NCI-H2196 (cell line): ENCODE data around the gene RNF208.
"Not testable (repeated sequence)": the region's sequence is repeated elsewhere in the genome, so short reads cannot be mapped to it uniquely, and the experiment has no call there.

Source experiments
- DNase-seq: peaks from one replicate; lab custom pipeline; 2025; ENCODE audit not compliant: unreplicated experiment; lab: John Stamatoyannopoulos, UW

Gene RNF208

DNA sequence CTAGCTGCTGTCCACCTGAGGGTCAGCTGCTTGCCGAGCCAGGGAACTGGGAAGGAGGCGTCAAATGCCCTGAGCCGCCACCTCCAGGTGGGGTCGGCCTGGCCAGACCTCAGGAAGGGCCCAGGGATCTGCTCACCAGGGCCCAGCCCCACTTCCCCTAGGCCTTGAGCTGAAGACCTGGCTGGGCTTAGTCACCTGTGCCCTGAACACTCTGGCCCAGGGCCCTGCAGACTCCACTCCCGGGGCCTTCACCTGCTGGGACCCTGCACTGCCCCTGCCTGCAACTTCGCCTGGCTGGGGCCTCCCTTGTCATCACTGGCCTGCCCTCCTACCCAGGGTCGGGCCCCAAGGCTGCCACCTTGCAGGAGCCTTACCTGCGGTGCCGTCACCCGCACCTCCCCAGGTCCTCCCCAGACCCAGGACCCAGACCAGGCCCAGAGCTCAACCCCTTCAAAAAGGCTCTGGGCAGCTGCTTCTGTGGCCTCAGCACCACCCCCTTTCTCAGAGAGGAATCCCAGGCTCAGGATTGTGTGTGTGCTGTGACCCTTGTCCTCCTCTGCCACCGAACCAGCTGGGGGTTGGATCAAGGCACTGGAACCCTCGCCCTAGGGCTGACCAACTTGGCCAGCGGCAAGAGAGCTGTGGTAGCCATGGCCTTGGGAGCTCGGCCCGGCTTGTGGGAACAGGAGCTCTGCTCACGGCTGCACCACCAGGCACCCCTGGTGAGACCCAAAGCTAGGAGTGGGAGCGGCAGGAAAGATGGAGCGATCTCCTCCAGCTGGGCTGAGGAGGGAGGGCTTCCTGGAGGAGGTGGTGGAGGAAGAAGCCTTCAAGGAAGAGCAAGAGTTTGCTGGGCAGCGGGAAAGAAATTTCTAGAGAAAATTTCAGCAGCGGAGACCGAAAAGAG lies 31.9 kb upstream of the RNF208 start:
- no peak for DNase-seq

DNA sequence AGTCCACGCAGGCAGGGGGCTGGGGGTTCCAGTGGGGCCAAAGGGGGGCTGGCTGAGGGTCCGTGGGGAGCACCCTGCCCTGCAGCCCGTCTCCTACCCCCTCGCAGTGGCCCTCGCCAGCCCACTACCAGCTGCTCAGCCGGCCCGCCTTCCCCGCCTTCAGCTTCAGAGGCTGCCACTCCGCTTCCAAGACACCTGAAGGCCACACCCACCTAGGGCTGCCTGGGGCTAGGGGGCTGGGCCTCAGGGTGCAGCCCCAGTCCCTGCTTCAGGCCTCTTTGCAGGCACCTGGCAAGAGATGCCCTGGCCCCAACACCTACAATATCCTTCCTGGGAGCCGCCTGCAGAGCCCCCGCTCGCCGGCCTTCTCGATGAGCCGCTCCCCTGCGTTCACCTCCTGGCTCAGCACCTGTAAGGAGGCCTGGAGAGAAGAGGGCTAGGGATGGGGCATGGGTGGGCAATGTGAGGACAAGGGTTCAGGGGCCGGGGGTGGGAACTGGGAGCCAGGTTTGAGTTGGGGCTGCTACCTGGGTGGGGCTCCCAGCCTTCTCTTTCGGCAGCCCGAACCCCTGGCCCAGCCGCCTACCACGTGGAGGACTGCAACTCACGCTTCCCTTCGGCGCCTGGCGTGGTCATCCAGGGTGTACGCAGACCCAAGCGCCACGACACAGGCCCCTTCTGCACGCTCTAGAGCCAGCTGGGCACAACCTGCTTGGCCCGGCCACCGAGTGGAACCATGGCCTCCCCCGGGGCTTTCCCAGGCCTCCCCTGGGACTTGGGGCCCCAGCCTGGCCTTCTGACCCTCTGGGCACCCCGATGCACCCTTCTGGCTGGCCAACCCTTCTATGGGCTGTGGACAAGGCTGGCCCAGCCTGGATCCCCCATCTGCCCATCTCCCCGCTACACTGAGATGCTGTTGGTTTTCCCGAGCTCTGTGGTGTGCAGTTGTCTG lies 30.8 kb upstream of the RNF208 start:
- peak; percentile 51 for DNase-seq

DNA sequence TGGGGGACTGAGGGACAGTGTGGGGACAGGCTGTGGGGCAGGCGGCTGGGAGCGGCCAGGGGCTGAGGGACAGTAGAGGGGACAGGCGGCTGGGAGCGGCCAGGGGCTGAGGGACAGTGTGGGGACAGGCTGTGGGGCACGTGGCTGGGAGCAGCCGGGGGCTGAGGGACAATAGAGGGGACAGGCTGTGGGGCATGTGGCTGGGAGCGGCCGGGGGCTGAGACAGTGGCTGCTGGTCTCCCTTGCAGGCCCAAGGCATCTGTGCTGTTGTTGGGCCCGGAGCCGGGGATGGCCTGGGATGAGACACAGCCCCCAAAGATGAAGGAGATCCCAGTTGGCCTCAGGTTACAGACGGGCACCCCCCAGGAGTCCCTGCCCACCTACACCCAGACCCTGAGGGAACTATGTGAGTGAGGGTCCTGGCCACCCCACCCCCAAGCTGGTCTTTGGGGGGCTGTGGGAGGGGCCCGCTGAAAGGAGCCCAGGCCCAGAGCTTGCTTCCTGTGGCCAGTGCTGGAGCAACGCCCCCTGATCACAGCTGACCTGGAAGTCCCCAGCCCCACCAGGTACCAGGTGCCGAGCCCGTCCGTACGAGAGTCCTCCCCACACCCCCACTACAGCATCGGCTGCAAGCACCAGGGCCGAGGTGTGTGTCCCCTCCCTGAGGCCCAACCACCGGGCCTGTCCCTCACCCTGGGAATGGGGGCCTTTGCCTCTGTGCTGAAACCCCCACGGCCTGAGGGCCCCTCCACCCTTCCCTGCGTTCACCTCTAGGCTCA lies 29.6 kb upstream of the RNF208 start:
- DNase-seq, result no peak

DNA sequence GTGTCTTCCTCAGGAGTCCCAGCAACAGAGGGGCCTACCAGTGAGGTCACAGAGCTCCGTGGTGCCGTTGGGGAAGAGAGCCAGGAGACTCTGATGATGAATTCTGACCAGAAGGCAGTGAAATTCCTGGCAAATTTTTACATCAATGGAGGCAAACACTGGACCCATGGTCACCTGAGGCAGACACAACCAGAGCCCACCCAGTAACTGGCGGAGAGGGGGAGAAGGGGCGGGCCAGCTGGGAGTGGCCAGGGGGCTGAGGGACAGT lies 29.1 kb upstream of the RNF208 start, which contains the start of gene STPG3:
TSS of gene STPG3 (plus strand) at position 93 of the 268 bp plus-strand sequence. CDS start at position 94, 1 bp downstream.
- DNase-seq, result no peak

DNA sequence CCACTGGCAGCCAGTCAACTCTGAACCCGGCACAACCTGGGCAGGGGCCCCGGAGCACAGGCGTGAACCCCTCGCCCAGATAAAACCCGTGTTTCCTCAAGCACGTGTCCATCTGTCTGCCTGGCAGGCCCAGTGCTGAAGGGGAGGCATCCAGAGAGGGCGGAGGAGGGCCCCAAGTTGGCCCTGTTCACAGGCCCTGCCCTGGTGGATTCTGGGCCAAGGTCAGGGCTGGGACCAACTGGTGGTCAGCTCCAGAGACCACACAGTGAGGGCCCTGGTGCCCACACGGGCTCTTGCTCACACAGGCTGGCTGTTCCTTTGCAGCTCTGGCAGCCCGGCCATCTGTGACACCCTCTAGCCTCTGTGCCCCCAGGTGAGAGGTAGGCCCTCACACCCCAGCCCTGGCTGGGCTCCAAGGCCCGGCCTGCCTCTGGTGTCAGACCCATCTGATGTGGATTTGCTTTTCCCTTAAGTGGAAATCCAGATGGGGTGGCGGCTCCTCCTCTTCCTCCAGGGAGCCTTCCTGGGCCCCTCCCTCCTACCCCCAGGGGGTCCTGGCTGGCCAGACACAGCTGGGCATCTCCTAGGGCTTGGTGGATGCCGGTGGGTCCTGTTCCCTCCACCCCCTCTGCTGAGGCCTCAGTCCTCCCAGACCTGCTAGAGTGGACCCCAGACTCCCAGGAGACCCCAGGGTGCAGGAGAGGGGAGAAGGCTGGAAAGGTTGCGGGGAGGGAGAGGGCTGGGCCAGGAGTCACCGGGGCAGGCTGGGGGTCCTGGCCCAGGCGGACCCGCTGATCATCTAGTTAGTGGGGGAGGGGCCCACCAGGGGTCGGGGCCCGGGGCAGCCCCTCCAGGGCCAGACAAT lies 28.5 kb upstream of the RNF208 start:
- no peak for DNase-seq

DNA sequence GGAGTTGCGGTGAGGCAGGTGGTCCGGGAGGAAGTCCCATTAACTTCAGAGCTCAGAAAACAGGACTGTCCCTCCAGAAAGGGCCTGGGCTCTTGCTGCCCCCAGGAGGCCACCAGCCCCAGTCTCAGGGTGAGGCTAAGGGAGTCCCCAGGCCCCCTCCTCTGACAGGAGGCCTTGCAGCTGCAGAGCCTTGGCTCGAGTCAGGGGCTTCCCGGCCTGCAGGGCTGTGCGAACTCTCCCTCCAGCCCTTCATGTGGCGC lies 25.8 kb upstream of the RNF208 start:
- DNase-seq, result no peak

DNA sequence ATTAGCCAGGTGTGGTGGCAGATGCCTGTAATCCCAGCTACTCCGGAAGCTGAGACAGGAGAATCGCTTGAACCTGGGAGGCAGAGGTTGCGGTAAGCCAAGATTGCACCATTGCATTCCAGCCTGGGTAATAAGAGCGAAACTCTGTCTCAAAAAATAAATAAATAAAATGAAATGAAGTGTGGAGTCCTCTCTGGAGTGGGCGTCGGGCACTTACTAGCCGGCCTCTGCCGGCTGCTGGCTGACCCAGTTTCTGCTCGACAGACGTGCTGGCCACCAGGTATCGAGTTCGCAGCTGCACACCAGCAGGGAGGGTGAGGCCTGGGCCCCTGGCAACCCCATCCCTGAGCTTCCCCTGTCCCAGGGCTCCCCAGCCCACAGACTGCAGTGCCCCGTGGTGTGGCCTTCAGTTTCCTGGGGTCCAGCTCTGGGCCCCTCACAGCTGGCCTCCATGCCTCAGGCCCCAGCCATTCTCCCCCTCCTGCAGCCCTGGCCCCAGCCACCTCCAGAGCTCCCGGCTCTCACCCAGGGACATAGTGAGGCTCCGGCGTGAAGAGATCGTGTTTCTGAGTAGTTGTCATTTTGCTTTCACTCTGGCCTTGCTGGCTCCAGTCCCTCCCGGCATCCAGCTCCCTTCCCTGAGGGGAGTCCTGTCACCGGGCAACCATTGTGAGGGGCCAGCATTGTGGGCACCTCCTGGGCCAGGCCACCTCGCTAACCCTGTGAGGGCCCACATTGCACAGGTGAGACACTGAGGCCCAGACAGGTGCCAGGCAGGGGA lies 25.3 kb upstream of the RNF208 start:
- peak; percentile 56 for DNase-seq

DNA sequence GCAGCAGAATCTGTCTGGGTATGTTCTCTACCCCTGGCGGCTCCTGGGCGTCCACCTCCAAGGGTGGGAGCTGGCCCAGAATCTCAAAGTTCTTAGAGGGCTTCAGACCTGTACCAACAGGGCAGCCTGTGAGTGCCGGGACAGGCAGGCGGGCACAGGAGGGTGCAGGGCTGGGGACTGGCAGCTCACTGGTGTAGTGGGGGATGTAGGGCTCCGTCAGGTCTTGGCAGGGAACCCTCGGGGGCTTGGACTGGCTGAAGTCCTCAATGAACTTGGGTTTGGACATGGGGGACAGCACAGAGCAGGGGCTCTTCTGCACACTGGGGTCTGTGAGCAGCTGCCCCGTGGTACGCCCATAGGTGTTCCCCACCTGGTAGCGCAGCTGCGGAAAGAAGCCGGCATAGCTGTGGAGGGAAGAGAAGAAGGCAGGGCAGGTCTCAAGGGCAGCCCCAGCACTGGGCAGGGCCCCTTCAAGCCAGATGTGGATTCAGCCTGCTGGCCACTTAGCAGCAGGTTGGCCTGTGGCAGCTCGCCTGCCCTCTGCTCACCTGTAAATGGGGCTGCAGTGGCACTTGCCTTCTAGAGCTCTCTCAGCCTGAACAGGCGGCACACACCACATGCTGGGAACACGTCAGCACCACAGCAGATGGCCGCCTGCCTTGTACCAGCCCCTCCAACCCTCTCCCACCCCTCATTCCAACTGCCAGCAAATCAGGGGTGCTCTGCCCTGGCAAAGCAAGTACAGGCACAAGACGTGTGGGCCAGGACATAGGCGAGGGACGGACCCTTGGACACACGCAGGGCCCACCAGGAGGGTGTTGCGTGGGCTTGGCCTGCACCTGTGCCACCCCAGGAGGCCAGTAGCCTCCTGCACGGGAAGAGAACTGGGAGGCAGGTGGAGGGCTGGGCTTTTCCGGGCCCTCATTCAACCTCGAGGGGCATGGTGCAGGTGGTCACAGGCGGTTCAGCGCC lies 23.7 kb upstream of the RNF208 start:
- no peak for DNase-seq

DNA sequence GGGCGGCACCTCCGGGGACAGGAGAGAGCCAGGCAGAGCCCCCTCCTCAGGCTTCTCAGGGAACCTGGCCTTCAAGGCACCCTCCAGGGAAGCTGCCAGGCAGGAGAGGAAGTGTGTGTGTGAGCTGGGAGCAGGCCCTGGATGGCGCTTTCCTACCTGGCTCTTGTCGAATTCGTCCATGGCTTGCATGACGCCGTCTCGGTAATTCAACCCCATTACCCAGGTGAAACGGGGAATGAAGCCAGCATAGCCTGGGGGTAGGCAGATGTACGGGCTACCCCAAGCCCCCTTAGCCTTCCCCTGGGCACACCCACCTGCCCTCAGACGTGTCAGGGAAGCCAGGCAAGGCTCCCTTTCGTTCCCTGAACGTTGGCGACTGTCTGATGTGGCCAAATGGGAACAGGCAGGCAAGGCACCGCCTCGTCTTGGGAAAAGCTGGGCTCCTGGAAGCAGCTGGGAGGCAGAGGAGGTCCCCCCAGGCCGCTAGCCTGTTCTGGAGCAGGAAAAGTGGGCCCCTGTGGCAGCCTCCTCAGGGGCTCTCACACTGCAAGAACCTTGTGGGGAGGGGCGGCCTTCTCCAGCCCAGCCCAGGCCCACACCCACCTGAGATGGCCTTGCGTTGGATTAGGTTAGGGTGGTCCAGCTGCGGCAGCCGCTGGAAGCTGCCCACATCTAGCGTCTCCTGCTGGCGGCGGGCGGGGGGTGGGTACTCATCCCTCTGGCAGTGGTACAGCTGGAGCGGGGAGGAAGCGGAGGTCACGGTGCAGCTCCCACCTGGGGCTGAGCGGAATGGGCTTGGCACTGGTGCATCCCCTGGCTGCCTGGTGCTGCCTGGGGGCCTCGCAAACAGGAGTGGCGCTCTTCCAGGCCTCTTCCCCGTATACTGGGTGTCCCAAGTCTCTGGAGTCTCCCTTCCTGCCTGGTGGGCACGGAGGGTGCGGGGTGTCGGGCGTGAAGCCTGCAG lies 22.7 kb upstream of the RNF208 start:
- DNase-seq, result peak; percentile 23

DNA sequence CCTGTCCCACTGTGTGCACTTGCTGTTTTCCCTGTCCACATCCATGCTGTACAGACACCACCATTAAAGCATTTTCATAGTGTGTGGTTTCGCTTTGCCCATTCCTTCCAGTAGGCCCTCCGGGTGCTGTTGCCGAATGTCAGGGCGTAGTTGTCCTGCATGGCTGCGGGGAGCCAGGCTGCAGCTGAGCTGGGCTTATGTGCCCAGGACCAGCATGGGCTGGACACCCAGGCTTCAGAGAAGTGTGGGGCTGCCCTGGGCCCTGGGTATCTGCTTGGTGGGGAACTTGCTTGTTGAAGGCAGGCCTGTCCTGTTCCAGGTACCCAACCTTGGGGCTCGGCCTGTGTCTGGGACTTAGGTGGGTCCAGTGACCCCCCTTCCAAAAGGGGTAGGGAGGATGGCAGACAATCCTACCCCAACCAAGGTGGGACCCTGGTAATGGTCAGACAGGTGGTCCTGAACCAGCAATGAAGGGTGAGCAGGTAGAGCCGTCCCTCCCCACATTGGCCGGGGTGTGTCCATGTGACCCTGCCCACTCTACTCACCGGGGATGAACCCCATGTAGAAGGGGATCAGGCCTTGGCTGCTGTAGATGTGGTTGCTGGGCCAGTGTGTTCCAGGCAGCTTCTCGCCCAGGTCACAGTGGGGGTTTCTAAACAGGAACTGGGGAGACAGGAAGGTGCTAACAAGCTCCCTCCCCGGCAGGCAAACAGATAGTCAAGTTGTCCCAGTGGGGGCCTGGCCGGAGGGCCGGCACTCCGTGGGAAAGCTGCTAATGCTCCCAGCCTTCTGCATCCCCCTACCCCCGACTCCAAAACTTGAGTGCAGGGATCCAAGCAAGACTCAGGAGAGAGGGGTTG lies 21.8 kb upstream of the RNF208 start:
- no peak for DNase-seq

DNA sequence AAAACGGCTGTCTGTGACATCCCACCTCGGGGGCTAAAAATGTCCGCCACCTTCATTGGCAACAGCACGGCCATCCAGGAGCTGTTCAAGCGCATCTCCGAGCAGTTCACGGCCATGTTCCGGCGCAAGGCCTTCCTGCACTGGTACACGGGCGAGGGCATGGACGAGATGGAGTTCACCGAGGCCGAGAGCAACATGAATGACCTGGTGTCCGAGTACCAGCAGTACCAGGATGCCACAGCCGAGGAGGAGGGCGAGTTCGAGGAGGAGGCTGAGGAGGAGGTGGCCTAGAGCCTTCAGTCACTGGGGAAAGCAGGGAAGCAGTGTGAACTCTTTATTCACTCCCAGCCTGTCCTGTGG lies 21.2 kb upstream of the RNF208 start:
- DNase-seq, result not testable (repeated sequence)

DNA sequence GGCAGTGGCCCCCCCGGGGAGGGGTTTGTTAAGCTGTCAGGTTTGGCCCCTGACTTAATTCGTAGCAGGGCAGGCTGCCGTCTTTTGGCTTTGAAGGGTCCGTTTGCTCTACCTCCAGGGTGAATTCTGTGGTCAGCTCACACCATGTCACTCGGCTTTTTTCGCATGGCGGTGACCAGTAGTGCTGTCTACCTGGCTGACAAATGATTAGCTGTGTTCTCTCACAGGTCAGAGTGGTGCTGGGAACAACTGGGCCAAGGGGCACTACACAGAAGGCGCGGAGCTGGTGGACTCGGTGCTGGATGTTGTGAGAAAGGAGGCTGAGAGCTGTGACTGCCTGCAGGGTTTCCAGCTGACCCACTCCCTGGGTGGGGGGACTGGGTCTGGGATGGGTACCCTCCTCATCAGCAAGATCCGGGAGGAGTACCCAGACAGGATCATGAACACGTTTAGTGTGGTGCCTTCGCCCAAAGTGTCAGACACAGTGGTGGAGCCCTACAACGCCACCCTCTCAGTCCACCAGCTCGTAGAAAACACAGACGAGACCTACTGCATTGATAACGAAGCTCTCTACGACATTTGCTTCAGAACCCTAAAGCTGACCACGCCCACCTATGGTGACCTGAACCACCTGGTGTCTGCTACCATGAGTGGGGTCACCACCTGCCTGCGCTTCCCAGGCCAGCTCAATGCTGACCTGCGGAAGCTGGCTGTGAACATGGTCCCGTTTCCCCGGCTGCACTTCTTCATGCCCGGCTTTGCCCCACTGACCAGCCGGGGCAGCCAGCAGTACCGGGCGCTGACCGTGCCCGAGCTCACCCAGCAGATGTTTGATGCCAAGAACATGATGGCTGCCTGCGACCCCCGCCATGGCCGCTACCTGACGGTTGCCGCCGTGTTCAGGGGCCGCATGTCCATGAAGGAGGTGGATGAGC lies 20.5 kb upstream of the RNF208 start:
- no peak for DNase-seq

DNA sequence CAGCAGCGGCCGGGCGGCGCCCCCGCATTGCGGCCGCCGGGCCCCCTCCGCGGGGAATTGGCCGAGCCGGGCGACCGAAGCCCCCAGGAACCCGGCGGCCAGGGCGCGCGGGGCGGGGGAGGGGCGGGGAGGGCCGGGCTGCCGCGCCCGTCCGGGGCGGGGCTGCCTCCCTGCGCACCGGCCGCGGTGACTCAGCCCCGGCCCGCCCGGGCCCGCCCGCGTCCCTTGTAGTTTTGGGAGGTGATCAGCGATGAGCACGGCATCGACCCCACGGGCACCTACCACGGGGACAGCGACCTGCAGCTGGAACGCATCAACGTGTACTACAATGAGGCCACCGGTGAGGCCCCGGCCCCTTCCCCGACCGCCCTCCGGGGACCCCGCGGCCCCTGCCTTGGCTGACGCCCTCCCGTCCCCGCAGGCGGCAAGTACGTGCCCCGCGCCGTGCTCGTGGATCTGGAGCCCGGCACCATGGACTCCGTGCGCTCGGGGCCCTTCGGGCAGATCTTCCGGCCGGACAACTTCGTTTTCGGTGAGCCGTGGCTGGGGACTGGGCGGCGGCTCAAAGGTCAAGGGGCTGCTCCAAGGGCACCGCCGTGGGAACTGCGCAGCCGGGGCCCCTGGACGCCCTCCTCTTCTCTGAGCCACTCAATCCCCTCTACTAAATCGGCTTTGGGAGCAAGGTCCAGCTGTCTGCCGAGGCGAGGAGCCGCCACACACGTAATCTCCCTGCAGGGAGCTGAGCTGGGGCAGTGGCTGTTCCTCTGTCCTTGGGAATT lies 19.6 kb upstream of the RNF208 start:
- no peak for DNase-seq

DNA sequence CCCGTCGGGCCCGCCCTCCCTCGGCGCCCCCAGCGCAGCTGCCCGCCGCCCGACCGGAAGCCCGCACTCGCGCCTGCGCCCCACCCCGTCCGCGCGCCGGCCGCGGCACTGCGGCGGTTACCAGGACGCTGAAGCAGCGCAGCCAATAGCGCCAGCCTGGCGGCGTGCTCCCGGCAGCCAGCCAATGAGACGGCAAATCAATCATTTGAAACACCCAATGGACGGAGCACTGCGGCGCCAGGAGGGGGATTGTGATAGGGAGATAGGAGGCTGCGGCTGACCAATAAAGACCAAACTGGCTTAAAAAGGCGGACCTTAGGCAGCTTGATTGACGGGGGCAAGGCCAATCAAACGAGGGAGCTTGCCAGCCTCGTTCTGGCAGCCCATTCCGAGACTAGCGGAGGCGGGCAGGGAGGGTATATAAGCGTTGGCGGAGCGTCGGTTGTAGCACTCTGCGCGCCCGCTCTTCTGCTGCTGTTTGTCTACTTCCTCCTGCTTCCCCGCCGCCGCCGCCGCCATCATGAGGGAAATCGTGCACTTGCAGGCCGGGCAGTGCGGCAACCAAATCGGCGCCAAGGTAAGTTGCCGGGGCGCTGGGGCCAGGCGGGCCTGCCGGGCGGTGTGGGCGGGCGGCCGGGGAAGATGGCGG lies 18.9 kb upstream of the RNF208 start, which contains the start of gene TUBB4B:
TSS of gene TUBB4B (plus strand) at position 447 of the 649 bp plus-strand sequence. CDS start at position 521, 74 bp downstream.
- peak; percentile 98 for DNase-seq
